DLD1 (cell line): Measurements from ENCODE around the gene DIO2.

ENCODE experiments used
- in situ Hi-C: cut with HindIII; loops from 2 replicates; pipeline ENCODE4 v1.10.0; 2017; ENCODE audit warnings: low sequenced_read_pairs

DIO2 gene

DNA sequence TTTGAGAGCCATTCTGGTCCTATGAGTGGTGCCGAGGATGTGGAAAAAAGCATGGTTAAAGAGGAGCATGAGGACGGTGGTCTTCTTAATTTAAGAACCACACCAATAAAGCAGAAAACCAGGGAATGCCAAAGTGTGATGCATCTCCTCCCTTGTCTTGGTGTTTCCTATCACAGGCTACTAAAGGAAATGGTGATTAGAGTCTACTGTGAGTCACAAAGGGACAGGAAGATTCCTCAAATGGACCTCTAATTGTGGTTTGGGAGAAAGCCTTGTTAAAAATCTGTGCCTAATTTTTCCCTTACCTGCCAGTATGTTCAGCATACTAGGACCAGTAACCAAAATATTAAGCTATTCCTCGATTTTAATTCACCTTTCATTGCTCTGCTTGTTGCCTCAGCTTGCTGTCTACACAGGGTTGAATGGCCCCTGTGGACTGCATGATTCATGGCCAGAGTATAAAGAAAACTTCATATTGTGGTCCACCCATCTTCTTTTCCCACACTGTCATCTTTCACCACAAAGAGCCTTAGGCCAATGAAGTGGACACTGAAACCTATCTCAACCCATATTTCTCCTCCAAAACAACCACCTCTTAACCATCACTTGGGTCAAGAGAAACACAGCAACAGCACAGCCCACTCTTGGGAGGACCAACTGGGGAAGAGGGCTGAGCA lies 38.8 kb downstream of the DIO2 start:
- in situ Hi-C loops = no loop called here

DNA sequence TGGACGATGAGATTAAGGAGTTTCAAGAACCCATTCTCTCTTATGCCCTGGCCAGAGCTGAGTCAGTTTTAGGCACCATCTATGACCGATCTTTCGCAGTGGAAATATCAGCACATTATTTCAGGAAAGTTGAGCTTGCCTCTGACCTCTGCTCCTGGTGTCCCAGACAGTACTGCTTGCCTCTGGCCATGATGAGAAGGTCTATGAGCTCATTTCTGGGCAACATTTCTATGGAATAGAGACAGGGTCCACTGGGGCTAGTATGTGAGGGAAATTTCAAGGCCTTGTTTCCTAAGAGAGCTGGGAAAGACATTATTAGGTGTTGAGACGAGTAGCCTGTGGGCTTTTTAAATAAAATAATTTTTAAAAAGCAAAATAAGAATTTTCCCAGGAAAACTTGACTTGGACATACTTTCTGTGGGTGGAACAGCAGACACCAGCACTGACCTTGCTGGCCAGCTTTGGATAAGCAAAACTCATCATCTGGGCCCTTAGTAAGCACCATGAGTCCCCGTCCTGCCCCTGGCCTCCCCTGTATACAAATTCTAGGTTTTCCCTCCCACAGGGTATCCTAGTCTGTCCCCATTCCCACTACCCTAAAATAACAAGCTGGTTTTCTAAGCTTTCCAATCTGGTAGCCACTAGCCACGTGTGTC lies 43.4 kb downstream of the DIO2 start:
- in situ Hi-C loops = no loop called here

DNA sequence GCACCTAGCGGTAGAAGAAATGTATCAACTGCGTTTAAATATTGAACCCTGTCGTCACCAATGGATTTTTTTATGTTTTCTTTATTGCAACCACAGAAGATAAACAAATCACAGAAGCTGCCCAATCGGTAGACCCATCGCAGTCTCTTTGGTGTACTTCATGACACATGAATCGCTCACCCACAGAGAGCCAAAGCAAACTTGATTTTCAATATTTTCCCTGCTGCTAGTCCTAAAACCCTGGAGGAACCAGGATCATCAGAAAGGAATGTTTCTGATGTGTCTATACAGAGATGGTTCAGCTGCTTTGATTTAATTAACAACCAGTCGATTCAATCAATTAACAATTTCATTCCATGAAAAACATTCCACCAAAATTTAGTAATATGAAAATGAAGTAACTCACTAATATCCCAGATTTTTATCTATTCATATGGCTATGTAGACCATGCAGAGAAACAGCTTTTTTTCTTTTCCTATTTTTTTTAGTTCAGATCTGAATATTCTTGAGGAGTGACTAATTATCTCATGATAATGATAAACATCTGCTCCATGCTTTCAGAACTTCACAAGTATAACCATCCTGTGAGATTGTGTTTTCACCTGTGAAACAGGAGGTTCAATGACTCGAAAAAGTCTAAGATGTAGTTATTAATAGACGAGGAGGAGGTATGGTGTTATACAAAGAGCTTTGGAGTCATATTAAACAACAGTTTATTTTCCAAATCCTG lies 46.1 kb downstream of the DIO2 start:
- in situ Hi-C loops = no loop called here

DNA sequence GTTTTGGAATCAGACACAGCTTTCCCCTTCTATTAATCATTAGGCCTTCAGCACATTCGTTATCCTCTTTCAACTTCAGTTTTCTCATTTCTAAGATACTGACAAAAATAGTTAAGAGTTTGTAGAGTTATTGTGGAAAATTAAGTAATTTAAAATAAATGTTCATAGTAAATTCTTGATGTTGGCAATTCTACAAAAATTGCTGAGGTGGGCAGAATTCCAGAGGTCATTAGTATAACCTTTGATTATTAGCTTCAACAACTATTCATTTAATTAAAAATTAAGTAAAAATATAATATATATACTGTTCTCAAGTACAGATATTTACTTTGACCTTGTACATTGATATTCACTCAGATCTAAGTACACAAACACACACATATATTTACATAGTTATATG lies 58.5 kb downstream of the DIO2 start:
- in situ Hi-C loops = no loop called here

DNA sequence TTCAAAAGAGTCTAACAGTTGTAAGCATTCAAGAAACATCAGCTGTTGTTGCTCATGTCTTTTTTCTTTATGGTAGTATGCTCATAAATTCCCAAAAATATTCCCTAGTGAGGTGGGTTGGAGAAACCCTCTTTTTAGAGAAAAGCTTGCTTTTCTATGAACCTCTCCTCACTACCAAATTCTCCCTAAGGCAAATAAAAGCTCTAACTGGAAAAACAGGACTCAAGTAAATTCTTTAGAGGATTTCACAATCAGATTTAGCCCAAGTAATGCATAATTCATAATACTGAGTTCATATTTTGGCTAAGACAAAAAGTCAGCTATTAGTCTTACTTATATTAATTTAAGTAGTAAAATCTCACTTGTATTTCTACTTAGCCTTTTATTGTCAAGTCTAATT lies 59.1 kb downstream of the DIO2 start:
- in situ Hi-C loops = no loop called here

DNA sequence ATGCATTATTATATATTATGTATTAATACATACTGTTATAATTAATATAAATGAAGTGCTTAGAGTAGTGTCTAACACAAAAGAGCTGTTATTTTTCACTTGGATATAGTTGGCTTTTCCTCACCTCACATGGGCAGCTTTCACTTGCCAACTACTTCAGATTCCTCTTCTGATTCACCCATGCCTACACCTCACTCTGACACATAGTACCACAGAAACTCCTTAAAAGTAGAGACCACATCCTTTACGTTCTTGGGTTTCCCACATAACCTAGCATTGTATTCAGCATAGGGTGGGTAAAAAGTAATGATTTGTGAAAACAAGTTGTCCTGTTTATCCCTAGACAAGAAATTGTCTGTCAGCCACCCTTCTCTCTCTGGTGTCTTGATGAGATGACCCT lies 61.0 kb downstream of the DIO2 start:
- in situ Hi-C loops = no loop called here
